GM19438 (cell line): ENCODE results near the gene AP1M2.
"Not testable (repeated sequence)": the region's sequence is repeated elsewhere in the genome, so short reads cannot be mapped to it uniquely, and the experiment has no call there.

Source experiments
- ATAC-seq: cut with Tn5 transposase; IDR thresholded peaks from one replicate; pipeline ENCODE4 v1.9.1; 2021; ENCODE audit warnings: low read depth; ENCODE audit not compliant: unreplicated experiment

AP1M2 gene

GRCh38 chr19:10543420-10544241 lies 43.5 kb downstream of the AP1M2 start, which contains the start of gene ATG4D:
Gene ATG4D, plus strand, starts transcription at chr19:10543904. Its CDS starts 187 bp downstream, at chr19:10544091.
- ATAC-seq: peak; percentile 73

- ATAC-seq: no peak
These were observed 44.1 kb downstream of the AP1M2 start for GRCh38 chr19:10543059-10543419.

DNA sequence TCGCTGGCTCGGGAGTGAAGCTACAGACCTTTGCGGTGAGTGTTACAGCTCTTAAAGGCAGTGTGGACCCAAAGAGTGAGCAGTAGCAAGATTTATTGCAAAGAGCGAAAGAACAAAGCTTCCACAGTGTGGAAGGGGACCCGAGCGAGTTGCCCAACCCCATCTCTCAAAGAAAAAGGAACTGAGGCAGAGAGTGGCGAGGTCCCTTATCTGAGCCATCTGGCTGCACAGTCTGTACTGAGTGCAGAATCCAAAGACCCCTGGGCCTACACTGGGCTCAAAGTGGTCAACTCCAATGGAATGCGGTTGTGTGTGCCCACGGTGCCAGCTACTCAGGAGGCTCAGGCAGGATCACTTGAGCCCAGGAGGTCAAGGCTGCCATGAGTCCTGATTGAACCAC lies 48.1 kb downstream of the AP1M2 start:
- not testable (repeated sequence) for ATAC-seq

GRCh38 chr19:10538204-10538983 lies 48.7 kb downstream of the AP1M2 start:
- ATAC-seq: no peak

- no peak for ATAC-seq
These were observed 49.4 kb downstream of the AP1M2 start for GRCh38 chr19:10537668-10538067.

GRCh38 chr19:10535613-10536012 lies 51.5 kb downstream of the AP1M2 start:
- no peak for ATAC-seq

DNA sequence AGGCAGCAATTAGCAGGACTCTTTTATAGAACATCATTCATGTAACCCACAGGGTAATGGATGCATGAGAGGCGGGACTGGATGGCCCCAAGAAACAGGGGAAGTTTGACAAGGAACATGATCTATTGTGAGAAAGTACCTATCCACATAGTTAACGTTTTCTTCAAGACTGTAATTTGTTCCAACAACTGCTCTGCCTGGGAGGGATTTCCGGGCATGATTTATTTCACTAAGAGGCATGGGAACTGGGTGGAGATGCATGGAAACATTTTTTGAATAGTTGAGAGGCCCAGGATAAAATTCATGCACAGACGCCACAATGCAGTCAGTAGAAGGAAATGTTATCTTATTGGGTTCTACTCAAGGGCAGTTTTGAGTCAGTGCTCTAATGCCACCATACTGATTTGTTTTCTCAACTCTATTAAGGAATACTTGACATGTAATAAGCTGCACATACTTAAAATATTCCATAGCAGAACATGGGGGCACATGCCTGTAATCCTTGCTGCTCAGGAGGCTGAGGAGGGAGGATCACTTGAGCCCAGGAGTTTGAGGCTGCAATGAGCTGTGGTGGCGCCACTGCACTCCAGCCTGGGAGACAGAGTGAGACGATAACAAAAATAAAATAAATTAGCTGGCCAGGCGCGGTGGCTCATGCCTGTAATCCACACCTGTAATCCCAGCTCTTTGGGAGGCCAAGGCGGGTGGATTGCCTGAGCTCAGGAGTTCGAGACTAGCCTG lies 53.3 kb downstream of the AP1M2 start:
- no peak for ATAC-seq

DNA sequence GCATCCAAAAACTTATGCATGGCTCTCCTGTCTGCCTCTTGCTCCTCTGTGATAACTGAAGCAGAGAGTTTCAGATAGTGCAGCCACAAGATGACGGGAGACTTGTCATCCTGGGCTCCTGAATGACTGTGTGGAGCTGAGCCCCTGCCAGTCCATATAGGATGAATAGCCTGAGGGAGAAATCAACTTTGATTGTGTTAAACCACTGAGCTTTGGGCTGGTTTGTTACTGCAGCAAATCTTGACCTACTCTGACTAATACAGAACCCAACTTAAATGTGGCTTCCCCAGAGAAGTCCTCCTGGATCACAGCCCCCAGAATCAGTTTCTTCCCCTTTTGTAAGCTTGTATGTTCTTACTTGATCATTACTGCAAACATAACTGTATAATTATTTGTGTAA lies 54.7 kb downstream of the AP1M2 start:
- no peak for ATAC-seq

DNA sequence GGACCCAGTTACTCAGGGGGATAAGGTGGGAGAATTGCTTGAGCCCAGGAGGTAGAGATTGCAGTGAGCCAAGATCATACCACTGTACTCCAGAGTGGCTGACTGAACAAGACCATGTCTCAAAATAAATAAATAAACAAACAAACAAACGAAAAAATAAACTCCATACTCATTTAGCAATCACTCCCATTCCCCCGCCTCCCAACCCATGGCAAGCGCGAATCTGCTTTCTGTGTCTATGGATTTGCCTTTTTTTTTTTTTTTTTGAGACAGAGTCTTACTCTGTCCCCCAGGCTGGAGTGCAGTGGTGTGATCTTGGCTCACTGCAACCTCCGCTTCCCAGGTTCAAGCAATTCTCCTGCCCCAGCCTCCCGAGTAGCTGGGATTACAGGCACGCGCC lies 60.2 kb downstream of the AP1M2 start:
- not testable (repeated sequence) for ATAC-seq

GRCh38 chr19:10525636-10526035 lies 61.5 kb downstream of the AP1M2 start:
- no peak for ATAC-seq

DNA sequence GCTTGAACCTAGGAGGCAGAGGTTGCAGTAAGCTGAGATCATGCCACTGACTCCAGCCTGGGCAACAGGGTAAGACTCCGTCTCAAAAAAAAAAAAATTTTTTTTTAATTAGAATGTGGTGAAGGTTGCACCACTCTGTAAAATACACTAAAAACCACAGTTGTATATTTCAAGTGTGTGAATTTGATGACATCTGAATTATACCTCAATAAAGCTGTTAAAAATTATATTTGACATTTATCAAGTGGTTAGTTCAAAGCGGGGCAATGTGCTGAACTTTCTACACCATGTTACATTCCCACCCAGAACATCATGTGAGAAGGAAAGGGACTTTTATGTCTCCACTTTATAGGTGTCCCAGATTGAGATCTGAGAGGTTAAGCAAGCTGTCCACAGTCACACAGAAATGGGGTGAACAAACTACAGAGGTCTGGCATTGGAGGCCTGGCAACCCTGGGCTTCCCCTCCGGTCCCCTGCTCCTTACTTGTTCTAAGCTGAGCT lies 63.9 kb downstream of the AP1M2 start:
- ATAC-seq: no peak
